Stimulated activated CD4-positive, alpha-beta T cell treated with anti-CD3 and anti-CD28 coated beads, Interleukin-2, amount 100 ng/mL, for 4 hours (primary cell): Measurements from ENCODE around the gene MED13L.

Source experiments
- DNase-seq: peaks from one replicate; pipeline ENCODE4 v3.0.0-alpha.2; 2020; ENCODE audit warnings: low read depth

The MED13L gene

GRCh38 chr12:116182359-116183063, 95.0 kb downstream of the MED13L start:
- DNase-seq, result no peak

- no peak for DNase-seq
These were observed 97.0 kb downstream of the MED13L start for GRCh38 chr12:116180448-116180847.

- DNase-seq, result no peak
These were observed 98.1 kb downstream of the MED13L start for GRCh38 chr12:116179384-116179783.

- no peak for DNase-seq
These were observed 100.5 kb downstream of the MED13L start for GRCh38 chr12:116177017-116177416.

- no peak for DNase-seq
These were observed 102.6 kb downstream of the MED13L start for GRCh38 chr12:116174904-116175303.

- DNase-seq, result no peak
These were observed 103.5 kb downstream of the MED13L start for GRCh38 chr12:116174006-116174405.

GRCh38 chr12:116172224-116172849, 105.2 kb downstream of the MED13L start:
- DNase-seq, result peak; percentile 28

- no peak for DNase-seq
These were observed 105.9 kb downstream of the MED13L start for GRCh38 chr12:116171549-116171948.

- DNase-seq, result no peak
These were observed 108.4 kb downstream of the MED13L start for GRCh38 chr12:116169071-116169470.

- no peak for DNase-seq
These were observed 111.2 kb downstream of the MED13L start for GRCh38 chr12:116166306-116166705.

GRCh38 chr12:116165036-116165425, 112.5 kb downstream of the MED13L start:
- no peak for DNase-seq

GRCh38 chr12:116164250-116165035, 113.0 kb downstream of the MED13L start:
- no peak for DNase-seq

- no peak for DNase-seq
These were observed 115.4 kb downstream of the MED13L start for GRCh38 chr12:116162071-116162470.

GRCh38 chr12:116161588-116161987, 115.9 kb downstream of the MED13L start:
- DNase-seq, result no peak

GRCh38 chr12:116160883-116161458, 116.5 kb downstream of the MED13L start:
- DNase-seq, result no peak

GRCh38 chr12:116160231-116160630, 117.3 kb downstream of the MED13L start:
- DNase-seq, result no peak

- DNase-seq, result no peak
These were observed 117.8 kb downstream of the MED13L start for GRCh38 chr12:116159593-116160200.

- no peak for DNase-seq
These were observed 118.3 kb downstream of the MED13L start for GRCh38 chr12:116159175-116159574.

- DNase-seq, result no peak
These were observed 119.6 kb downstream of the MED13L start for GRCh38 chr12:116157845-116158267.

GRCh38 chr12:116156614-116157013, 120.9 kb downstream of the MED13L start:
- DNase-seq, result no peak

- DNase-seq, result no peak
These were observed 122.1 kb downstream of the MED13L start for GRCh38 chr12:116155383-116155782.

GRCh38 chr12:116153983-116154382, 123.5 kb downstream of the MED13L start:
- DNase-seq, result no peak
